Ecto neural progenitor cell (in vitro differentiated cells): ENCODE measurements around the gene KCNIP3.

ENCODE experiments used
- DNase-seq: peaks from one replicate; pipeline ENCODE4 v3.0.0-alpha.2; 2018; ENCODE audit warnings: low spot score

The KCNIP3 gene

DNA sequence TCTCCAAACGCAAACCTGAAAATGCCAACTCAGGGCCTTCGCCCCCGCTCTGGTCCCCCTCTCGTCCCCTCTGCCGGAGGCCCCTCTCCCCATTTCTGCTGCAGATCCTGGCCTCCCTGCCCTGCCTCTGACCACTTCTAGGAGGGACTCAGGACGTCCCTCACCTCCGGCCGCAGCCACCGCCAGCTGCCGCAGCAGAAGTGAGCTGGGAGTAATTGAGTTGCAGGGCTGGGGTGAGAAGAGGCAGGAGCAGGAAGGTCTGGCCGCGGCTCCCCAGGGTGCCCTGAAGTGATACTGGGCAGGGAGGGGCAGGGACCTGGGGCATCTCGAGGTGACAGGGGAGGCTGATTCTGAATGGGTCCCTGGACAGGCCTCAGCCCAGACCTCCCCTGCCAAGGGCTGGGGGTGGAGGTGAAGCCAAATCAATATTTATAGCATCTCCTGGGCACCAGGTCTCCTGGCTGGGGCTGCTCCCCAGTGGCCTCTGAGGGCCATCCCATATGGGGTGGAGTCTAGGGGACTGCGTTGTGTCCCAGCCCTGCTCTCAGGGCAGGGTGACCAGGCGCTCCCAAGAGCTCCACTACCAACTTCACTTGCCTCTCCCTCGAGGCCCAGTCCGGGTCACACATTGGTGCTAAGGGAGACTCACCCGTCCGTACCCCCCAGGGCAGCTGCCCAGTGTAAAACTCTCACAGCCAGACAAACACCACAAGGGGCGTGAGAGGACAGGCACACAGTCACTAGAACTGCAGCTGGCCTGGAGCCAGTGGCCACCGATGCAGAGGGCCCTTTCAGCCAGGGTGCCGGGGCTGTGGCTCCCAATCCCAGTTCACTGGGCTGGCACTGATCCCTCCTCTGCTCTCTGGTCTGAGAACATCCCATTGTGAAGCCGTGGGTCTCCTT lies 33.0 kb downstream of the KCNIP3 start:
- DNase-seq: no peak

DNA sequence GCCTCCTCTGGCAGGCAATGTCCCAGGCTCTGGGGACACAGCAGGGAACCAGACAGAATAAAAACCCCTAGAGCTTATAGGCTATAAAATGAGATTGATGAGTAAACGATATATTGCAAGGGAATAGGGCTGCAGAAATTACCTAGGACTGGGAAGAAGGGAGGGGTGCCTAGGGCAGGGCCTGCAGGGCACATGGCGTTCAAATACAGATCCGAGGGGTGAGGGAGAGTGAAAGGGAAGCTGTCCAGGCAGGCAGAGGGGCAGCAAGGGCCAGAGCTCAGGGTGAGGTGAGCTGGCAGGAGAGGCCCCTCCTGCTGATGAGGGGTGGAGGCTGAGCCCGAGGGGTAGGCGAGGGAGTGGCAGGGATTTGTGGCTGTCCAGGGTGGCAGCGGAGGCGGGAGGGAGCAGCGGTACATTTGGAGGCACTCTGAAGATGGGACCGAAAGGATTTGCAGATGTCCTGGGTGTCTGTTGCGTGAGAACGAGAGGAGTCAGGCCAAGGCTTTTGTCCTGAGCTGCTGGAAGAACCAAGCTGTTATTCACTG lies 33.7 kb downstream of the KCNIP3 start:
- no peak for DNase-seq

DNA sequence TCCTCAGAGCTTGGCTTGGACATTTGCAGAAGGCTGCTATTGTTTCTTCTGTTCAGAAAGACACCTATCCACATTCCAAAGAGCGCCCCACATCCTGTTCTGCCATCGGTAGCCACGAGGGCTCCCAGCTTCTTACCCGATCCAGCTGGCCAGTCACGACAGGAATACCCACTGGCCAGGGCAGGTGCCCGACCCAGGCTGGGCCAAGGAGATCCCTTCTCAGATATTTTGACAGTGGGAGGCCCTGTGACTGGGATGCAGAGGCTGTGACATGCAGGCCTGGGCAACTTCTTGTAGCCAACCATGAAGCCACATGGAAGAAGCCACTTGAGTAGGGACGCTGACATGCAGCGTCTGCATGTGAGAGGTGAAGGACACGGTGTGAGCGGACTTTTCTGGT lies 34.5 kb downstream of the KCNIP3 start:
- DNase-seq: no peak

DNA sequence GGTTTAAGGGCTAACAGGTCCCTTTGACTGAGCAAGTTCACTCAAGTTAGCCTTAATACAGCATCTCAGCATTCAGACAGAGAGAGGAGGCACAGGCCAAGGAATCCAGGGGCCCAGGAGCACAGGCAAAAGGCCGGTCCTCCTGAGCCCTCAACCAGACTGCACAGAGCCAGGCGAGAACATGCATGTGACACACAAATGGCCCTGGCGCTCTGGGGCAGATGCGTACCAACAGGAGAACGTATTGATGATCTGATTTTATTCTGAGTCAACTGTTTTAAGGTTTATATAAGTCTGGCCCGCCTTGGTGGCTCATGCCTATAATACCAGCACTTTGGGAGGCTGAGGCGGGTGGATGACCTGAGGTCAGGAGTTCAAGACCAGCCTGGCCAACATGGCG lies 34.9 kb downstream of the KCNIP3 start:
- DNase-seq: no peak

DNA sequence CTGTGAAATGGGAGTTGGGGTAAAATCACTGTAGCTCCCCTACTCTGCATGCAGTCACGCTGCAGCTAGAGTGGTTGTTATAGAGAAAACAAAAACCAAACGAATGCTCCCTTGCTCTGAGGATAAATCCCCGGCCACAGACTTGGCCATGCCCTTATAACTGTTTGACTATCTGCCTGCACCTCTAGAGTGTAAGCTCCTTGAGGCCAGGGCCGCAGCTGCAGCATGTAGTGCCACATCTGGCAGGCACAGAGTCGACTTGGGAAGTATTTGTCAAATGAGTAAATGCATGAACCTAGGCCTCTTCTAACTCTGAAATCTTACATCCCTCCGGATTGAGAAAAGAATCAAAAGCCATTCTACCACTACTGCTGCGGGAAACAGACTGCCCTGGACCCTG lies 35.9 kb downstream of the KCNIP3 start:
- no peak for DNase-seq

DNA sequence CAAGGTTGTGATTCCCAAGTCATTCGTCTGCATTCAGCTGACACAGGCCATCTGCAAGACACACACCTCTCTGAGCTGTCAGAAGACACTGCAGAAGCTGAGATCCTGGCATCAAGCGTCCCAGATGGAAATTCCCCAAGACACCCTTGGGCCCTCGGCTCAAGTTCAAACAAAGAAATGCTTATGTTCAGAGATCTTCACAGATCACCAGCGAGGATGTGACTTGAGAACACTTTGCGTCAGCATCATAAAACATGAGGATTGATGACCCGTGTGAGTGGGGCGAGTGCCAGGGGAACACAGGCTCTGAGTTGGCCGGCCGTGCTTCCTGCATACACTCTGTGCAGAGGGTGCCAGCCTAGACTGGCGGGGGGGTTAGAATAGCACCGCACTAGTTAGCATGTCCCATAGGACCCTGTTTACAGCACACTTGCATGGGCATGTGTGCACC lies 36.8 kb downstream of the KCNIP3 start:
- no peak for DNase-seq

DNA sequence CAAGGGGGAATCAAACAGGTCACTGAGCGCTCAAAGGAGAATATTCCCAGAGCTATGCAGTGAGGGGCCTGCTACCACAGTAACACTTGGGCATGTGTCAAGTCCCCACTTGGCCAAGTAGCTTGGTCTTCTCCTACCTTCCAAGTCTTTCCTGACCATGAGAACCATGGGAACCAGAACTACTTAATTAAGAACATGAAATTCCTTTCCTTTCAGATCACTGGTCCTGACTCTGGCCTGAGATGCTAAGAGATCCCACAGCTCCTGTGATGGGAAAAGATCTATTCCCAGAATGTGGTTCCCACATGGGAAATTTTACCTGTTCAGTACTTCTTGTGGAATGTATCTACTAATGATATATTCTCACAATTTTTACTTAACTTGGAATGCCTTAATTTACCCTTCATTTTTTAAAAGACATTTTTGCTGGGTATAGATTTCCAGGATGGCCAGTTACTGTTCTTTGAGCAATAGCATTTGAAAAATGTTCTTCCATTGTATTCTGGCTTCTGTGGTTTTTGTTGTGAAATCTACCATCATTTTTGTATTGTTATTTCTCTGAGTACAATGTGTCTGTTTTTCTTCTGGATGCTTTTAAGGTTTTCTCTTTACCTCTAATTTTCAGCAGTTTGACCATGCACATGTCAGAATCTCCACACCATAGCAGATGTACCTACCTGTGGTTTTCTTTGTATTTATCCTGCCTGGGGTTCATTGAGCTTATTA lies 37.9 kb downstream of the KCNIP3 start:
- DNase-seq: no peak

DNA sequence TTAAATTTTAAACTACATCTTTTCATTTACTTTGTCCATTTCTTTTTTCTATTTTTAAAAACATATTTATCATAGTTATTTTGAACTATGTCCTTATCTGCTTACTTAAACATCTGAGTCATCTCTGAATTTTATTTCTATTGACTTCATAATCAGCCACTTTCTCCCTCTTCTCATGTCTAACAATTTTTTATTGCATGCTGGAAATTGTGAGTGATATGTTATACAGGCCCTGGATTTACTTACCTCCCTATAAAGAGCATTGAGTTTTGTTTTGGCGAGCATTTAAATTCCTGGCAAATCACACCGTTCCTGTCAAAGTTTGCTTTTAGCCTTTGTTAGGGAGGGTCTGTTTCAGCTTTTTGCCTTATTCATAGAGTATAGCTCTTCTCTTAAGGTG lies 39.3 kb downstream of the KCNIP3 start:
- DNase-seq: no peak

DNA sequence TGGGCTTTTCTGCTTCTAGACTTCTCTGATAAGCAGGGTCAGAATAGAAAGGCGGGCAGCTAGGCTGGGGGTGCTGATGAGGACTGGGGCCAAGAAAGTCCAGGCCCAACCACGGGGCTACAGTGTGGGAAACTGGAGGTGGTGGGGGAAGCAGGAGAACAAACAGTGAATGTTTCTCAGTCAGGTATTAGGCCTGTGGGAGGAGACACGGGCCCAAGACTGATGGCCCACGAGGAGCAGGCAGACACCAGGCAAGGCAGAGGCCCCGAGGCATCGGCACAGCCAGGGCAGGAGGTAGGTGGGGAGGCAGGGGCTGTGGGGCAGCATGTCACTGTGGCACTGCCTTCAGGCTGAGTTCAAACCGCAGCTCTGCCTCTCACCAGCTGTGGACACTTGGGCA lies 40.7 kb downstream of the KCNIP3 start:
- no peak for DNase-seq

DNA sequence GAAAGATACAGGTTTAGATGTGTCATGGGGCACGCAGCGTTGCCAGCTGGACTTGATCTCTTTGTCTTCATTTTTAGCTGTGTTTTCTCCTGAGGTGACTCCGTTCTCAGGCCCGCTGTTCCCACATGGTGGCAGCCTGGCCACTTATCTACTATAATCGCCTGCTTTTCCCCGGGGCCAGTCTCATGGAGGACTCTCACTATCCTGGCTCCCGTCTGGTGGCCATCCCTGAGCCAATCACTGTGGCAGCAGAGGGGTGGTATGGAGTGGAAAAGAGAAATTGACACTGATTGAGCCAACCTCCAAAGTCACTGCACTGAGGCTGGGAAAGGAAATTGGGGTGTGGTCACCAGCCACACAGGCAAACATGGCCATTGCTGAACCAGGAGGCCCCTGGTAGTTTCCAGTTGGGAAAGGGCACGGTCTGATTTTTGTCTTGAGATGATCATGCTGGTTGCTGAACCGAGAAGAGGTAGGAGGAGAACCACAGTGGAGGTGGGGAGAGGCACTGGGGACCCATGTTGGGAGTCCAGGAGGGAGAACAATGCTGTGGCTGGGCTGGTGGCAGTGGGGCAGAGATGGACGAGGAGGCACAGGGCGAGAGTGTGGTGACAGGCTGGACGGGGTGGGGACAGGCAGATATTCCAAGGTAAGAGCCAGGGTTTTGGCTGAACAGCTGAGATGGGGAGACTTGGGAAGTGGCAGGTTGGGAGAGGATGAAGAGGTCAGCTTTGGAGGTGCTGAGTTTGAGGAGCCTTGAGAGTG lies 45.6 kb downstream of the KCNIP3 start:
- no peak for DNase-seq

DNA sequence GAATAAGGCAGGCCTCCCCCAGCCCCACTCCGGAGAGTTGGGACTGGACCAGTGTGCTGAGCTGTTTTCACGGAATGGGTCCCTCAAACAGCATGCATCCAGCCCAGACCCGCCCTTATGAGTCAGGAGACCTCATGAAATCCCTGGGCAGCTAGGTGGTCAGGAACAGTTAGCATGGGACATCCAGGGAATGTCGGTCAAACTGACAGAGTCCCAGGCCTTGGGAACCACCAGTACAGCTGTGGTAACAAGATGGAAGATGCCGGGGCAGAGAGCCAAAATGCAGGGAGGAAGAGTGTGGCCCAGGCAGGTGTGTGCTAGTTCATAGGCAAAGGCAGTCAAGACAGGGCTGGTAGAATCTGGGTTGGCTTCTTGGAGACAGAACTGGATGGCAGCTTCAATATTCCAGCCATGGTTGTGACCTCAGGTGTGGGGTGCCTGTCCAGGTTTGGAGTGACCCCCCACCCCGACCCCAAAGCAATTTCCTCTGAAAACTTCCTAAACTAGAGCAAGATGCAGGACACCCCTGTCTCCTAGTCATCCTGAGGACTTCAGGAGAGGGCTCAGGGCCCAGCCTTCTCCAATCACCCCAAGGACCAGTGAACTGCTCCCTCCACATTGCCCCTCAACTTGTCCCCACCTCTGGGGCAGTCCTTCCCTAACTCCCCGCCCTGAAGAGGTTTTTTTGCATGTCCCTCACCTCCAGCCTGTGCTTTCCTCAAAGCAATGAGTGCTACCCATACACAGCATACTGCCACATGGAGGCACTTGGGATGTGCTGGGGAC lies 46.5 kb downstream of the KCNIP3 start:
- DNase-seq: no peak

DNA sequence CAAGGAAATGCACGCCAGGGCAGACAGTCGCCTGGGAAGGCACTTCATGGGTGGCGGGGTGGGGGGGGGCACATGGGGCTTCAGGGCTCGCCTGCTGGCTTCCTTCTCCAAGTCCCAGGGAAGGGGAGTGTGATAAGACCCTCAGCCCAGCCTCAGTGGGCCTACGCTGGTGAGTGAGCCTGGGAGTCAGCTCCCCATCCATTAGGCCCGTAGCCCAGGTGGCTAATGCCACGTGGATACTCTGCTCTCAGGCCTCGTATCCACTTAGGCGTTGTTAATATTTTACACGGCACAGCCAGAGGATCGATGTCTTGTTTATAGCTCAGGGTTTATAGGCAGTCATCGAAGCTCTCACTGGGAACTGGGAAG lies 47.1 kb downstream of the KCNIP3 start:
- DNase-seq: no peak

DNA sequence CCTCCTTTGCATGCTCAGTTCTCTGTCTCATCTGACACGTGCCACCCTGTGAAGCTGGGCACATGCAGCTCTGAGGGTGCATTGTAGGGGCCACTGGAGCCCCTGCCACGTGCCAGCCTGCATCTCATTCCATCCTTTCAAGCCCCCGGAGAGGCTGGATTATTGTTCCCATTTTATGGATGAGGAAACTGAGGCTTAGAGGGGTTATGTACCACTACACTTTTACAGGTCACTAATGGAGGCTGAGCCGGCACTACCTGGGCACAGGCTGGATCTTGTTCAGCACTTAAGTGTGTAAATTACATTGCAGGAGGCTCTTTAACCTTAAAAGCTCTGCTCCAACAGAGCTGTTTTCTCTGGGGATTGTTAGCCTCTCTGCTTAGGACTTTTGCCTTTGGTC lies 47.5 kb downstream of the KCNIP3 start:
- DNase-seq: no peak

DNA sequence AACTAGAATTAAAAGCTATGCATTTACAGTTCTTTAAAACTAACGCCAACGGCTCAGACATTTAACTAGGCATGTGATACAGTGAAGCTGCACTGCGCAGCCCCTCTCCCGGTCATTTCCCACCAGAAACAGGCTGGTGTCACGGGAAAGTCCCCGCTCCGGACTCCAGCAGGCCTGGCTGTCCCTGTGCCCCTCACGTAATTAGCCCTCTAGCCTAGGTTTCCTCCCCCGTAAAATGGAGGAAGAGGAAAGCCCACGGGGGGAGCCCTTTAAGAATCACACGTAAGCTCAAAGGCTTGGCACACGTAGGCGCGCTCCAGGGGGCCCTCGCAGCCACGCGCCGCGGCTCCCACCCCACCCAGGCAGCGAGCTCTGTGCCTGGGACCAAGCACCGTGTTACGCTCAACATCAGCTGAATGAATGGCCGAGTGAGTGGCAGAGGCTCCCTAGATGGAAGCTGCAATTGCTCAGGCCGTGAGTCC lies 48.0 kb downstream of the KCNIP3 start:
- DNase-seq: no peak

DNA sequence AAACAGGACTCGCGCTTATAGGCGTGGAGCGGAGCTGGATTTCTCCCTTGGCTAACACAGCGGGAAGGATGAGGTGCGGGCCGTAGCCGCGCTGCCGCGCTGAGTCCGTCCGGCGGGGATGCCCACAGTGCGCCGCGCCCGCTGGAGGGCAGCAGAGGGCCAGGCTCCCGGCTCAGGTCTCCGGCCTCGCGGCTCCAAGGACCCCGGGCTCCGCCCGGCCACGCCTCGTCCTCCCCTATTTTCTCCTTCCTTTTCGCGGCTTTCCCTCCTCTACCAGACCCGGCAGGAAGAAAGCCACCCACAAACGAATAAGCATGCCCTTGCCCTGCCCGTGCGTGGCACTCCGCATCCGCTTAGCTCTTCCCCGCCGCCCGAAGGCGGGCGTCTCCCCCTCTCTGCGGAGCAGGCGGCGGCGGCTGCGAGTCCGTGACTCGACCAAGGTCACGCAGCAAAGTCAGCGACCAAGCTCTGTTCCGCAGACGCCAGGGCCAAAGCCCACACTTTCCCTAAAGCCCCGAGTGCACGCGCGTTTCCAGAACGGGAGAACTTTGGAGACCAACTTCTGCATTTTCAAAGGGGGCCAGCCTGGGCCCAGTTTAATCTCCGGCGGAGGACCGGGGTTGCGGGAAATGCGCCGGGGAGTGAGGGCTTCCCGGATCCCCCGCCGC lies 48.5 kb downstream of the KCNIP3 start:
- peak; percentile 91 for DNase-seq

DNA sequence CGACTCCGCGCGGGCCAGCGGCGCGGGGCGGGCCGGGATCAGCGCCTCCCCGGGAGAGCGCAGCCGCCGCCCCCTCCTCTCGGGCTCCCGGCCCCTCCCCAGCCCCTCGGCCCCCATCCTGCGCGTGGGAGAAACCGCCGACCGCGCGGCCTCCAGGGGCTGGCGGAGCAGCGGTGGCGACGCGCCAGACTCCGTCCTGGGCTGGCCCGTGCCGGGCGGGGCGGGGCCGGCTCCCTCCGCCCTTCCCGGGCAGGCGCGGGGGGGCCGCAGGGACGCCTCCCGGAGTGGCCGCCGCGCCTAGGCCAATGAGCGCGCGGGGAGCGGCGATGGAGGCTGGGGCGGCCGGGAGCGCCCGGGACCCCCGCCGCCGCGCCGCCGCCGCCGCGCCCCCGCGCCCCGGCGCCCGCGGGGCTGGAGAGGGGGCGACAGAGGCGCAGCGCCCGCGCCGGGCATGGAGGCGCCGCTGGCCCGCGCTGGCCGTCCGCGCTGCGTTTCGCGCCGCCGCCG lies 49.1 kb downstream of the KCNIP3 start:
- peak; percentile 54 for DNase-seq

DNA sequence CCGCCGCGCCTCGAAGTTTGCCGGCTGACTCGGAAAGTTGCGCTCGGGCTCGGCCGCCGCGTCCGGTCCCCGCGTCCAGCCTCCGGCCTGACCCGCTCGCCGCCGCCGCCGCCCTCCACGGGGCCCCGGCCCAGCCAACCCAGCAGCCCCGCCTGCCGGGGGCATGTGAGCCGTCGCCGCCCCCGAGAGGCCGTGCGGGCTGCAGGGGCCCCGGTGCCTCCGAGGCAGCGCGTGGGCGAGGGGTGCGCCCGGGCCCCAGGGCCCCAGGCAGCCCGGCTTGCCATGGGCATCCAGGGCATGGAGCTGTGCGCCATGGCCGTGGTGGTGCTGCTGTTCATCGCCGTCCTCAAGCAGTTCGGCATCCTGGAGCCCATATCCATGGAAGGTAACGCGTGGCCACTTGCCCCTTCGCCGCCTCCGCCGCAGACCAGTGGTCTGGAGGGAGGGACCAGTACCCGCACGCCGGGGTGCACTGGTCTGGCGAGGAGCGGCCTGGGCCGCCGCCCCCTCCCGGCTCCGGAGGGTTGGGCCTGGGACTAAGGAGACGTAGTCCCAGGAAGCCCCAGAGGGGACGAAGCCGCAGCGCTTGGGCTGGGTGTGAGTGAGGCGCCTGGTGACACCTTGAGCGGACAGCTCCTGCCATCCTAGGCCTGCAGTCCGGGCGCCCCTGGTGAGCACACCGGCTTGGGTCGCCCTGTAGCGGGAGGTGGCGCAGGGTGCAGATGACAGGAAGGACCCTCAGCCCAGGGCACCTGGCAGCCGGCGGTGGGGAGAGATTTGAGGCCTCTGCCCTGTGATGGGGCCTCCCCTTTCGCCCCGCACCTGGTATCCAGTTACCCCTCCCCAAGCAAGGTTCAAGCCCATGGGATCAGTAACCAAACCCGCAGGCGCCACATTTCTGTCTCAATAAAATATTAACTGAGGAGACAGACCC lies 49.9 kb downstream of the KCNIP3 start:
- DNase-seq: peak; percentile 62

DNA sequence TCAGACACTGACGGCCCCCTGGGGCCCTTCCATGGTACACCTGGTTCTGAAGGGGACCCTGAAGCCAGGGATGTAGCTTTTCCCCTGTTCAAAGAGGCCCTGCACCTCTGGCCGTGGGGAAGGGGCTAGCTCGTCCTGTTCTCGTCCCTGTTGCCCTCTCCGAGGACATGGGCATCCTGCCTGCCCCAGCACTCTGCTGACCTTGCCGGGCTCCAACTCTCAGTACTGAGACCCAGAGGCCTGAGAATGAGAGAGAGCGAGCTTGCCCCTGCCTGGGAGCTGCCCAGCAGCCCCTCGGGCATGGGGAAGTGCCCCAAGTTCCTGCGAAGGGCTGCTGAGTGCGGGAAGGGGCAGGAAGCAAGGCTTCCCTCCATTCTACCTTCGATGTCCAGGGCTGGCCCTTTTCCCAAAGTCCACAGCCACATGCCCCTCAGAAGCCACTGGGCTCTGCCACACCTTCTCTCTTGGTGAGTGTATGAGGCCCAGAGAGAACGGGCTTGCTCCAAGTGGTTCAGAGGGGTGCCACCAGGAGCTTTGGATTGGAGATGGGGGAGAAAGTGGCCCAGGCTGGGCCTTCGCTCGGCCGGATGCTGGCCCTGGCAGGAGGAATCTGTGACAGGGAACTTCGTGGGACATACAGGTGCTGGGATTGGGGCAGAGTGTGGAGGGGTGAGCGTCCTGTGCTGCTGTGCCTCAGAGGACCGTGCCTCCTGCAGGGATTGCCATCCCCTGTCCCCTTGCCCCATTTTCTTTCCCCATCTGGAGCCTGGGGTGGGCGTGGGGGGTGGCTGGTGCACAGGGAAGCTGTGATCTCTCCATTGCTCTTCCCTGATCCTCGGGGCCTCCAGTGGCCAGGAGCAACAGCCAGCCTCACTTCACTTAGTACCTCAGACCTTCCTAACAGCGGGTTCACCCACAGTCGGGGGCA lies 50.8 kb downstream of the KCNIP3 start:
- DNase-seq: peak; percentile 41
